Measurements from ENCODE around the gene NSF.
A peak's percentile ranks its signal among the peaks of the same experiment; 100 is the strongest.
"Not testable (repeated sequence)": the region's sequence is repeated elsewhere in the genome, so short reads cannot be mapped to it uniquely, and the experiment has no call there.

Gene NSF

DNA sequence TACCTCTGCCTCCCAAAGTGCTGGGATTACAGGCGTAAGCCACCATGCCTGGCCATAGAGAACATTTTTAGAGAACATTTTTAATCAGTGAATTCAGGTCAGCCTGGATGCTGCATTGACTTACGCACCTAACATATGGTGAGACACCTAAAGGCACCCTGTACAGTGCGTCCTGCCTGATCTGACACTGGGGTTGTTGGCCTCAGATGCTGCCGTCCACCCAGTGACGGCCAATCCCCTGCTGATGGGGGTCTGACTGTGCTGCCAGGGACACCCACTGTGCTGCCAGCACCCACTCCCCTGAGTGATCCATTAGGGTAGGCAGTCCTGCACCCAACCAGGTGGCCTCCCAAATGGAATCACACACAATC, 189.5 kb downstream of the NSF start:
- DNase-seq: no peak

DNA sequence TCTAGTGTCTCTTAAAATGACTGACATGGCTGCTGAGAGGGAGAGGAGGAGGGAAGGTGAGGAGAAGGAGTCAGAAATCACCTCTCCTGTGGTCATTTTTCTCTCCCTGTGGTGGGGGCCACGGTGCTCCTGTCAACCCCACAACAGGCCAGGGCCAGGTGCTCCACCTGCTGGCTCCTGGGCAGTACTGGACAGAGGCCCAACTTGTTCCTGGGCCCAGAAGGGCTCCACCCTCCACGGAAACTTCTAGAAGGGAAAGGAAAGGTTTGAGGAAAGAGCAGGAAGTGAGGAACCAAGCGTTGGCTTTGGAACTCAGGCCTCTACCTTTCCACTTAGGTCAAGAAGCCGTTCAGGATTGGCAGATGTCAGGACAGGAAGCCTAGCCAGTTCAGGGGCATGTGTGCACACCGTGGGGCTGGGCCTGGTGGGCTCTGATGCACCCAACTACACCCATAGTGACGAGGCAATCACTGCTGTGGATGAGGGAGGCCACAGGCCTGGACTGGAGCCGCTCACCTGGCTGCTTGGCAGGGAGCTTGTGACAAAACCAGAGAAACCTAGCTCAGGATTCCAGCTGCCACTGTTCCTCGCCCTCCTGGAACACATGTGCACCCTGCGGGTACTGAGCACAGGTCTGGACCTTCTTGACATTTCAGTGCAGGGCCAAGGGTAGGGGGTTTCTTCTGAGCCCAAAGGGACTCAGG, 191.9 kb downstream of the NSF start:
- no peak for DNase-seq

DNA sequence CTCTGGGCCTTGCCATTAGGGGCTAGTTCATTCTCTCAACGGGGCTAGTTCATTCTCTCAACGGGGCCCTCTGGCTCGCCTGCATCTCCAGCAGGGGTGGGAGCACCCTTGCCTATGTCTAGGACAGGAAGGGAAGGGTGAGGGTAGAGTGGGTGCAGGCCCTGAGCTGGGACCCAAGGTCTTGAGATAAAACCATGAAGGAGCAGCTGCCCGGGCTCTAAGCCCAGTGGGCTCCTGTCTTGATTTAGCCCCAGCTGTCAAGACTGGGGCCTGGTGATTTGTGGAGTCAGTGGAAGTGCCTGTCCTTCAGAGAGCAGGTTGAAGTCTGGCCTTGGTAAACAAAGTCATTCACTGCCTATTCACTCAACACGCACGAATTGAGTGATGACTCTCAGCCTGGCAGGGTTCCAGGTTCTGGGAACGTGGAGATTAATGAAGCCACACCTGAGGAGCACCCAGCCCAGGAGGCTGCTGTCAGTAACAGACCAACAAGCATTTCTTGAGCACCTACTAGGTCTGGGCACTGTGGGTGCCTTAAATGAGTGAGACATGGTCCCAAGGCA, 192.6 kb downstream of the NSF start:
- peak; percentile 10 for DNase-seq

DNA sequence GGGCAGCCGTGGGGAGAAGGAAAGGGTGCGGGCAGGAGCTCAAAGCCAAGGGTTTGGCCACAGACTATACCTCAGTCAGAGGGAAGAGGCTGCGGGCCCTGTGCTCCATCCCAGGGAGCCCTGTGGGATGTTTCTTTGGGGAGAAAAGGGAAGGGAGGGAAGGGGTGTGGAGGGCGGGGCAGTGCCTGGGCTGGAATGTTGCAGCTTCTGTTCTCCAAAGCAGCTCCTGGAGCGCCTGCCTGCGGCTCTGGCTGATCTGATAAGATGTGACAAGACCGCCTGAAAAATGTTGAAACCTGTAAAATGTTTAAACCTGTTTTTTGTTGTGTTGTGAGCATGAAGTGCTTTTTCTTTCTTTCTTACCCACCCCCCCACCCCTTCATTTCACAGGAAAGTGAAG, 195.2 kb downstream of the NSF start:
- no peak for DNase-seq

DNA sequence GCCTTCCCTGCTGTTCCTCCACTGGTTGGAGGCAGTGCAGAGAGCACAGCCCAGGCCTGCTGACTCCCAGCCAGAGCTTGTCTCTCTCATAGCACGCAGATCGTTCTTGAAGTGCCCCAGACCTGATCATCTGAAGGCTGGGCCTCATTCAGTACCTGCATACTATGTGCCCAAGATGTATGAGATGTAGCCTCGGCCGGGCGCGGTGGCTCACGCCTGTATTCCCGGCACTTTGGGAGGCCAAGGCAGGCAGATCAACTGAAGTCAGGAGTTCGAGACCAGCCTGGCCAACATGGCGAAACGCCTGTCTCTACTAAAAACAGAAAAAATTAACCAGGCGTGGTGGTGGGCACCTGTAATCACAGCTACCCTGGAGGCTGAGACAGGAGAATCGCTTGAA, 197.0 kb downstream of the NSF start:
- DNase-seq: no peak

DNA sequence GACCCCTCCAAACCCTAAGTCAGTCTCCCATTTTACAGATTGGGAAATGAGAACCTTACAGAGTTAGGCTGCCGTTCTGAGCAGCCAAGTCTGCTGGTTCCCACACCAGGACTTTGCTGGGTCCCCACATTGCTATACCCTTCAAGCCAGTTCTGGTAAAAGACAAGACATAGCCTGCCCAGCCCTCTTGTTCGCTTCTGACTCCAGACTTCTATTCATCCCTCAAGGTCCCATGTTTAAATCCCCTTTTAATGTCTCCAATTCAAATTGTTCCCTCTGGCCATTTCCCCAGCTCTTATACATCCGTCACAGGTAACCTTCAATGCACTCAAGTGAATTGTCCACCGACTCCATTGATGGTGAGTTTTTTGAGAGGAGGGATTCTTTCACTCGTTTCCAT, 197.8 kb downstream of the NSF start:
- DNase-seq: no peak

DNA sequence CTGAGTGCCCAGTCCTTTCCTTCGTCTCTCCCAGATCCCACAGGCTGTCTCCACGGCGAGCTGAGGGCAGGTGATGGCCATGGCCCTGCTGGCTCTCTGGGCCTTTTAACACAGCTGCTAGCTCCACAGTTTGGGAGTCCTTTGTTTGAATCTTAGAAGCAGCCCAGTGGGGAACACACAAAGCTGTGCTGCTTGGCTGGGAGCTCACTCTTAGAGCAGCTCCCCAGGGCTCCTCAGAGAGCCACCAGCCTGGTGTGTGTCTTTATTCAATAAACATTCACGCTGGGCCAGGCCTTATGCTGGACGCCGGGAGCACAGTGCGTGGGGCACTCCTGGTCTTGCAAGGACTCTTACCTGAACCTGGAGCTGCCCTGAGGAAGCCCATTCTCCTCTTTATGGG, 198.3 kb downstream of the NSF start:
- DNase-seq: no peak

DNA sequence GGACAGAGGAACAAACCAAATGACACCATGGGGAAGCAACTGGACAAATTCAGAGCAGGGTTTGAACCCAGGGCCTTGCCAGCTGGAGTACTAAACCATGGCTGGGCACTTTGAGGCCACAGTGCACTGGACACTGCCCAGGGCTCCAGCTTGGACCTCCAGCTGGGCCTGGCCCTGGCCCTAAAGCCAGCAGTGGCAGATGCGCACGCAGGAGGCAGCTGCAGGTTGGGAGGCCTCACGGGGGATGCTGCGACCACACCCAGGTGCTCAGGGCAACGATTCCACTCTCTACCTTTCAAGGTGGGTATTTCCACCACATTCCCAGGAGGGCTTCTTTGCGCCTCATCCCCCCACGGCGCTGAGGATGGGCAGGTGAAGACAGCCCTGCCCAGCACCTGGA, 199.1 kb downstream of the NSF start:
- no peak for DNase-seq

DNA sequence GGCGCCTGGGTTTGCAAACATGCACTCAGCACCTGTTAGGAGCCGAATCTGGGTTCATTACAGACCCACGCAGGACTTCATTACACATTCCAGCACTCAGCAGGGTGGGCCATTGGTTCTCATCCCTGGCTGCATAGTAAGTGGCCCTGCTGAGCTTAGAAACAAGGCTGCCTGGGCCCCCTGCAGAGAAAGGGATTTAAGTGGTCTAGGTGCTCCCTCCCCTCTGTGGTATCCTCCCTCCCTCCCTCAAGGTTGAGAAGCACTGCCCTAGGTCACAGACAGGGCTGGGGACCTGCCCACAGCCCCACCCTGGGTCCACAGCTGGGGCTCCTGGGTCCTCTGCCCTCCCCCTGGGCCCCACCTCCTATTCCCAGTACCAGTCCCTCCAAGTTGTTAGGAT, 199.7 kb downstream of the NSF start:
- DNase-seq: no peak

DNA sequence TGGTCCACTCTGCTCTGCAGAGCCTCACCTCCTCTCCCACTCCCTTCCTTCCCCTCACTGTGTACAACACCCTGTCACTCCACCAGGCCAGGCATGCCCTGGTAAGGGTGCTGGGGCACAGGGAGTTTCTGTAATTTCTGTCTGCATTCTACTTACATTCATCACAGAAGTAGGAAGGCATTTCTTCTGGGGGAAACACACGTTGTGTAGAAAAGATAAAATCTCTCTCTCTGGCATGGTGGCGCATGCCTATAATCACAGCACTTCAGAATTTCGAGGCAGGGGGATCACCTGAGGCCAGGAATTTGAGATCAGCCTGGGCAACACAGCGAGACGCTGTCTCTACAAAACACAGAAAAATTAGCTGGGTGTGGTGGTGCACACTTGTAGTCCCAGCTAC, 201.1 kb downstream of the NSF start:
- no peak for DNase-seq

DNA sequence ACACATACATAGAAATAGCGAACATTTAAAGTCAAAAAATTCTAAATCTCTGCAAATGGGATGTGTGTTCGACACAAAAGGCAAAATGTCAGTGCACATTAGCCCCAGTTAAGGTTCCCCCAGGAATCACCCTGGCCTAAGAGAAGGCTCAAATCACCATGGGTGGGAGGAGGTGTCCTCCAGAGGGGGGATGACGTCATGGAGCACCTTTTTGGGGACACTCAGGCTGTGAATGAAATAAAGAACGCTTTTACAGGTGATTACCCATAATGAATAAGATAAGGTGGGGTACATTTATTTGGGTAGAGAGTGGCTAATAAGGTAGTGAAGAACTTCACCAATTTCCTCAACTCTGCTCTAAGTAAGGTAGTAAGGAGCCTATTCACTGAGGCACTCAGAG, 201.6 kb downstream of the NSF start:
- DNase-seq: no peak

DNA sequence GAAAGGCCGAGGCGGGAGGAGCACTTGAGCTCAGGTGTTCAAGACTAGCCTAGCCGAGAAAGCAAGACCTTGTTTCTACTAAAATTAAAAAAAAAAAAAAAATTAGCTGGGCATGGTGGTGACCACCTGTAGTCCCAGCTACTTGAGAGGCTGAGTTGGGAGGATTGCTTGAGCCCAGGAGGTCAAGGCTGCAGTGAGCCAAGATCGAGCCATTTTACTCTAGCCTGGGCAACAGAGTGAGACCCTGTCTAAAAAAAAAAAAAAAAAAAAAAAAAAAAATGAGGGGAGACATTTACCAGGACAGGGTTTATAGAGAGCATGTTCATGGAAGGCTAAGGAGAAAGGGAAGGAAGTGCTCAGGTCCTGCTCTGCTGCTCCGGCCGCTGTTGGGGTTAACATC, 202.6 kb downstream of the NSF start:
- not testable (repeated sequence) for DNase-seq

DNA sequence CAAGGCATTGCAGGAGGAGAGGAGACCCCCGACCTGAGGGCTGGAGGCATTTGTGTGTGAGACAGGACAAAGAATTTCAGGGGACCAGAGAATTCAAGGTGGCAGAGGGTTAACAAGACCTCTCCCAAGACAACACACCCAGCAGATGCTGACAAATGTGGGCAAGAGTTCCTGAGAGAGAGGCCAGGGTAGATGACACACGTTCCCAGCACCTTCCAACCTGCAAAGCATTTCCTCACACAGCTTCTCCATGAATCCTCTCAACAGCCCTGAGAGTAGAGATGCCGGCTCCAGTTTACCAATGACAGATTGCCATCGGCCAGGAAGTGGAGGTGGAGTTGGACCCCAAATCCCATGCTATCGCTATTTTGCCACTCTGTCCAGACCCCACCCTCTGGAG, 203.1 kb downstream of the NSF start:
- no peak for DNase-seq

DNA sequence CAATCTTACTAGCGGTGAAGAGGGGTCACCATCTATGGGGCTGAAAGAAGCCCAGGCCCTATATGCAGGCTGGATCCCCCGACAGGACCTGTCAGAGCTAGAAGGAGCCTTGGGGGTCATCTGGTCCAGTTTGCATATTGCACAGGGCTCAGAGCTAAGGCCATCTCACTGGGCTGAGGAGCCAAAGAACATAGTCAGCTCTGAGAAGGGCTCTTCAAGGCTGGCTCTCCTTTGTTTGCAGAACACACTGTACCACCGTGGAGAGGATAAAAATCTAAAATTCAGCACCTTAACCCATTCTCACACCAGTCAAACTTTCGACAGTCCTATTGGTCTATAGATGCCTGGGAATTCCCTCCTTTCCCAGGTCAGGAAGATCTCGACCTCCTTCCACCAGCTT, 203.8 kb downstream of the NSF start:
- no peak for DNase-seq

DNA sequence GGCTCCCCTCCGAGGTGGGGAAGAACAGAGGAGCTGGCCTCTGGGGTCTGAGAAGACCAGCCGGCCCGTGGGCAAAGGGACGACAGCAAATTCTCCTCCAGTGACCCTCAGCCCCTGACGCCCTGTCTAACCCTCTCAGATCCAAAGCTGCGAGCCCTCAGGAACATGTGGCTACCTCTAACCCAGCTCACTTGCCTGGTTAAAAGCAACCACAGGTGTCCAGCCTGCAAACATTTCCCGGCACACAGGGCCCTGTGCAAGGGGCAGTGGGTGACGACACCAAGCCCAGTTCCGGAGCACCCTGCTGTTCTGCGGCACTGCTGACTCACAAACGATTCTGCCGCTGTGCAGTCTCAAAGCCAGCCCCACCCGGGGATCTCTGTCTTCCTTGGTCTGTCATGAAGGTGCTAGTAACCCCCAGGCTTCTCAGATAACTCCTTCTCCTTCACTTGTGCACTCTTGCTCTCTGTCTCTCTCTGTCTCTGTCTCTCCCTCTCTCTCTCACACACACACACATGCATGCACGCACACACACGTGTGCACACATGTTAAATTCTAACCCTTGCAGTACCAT, 205.0 kb downstream of the NSF start:
- DNase-seq: no peak

DNA sequence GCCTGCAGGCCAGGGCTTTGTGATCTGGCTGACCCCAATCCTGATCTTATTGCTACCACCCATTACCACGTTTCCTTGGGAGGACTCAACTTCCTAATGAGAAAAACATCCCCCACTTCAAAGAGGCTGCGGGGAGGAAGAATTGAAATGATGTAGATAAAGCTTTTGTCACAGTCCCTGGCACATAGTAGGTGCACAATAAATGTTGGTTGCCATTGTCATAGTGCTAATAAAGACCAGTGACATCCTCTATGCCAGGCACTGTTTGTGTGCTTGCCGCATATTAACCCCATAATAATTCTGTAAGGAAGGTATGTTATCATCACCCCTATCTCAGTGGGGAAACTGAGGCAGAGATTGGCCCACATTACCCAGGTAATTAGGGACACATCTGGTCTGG, 205.6 kb downstream of the NSF start:
- DNase-seq: no peak

DNA sequence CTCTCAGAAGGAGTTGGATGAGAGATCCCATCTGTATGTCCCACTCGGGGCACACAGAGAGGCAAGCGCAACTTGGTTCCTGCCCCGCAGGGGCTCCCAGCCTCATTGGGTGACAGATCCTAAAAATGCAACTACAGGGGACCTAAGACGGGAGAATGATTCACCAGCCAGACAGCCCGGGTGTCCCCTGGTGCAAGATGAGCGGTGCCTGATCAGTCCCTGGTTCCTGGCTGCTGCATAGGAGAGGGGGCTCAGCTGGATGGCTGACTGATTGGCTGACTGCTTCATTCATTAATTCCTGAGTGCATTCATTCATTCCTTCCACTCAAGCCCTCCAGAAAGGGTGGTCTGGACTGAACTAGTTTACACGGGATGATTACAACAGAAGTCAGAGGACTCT, 206.1 kb downstream of the NSF start:
- DNase-seq: no peak

DNA sequence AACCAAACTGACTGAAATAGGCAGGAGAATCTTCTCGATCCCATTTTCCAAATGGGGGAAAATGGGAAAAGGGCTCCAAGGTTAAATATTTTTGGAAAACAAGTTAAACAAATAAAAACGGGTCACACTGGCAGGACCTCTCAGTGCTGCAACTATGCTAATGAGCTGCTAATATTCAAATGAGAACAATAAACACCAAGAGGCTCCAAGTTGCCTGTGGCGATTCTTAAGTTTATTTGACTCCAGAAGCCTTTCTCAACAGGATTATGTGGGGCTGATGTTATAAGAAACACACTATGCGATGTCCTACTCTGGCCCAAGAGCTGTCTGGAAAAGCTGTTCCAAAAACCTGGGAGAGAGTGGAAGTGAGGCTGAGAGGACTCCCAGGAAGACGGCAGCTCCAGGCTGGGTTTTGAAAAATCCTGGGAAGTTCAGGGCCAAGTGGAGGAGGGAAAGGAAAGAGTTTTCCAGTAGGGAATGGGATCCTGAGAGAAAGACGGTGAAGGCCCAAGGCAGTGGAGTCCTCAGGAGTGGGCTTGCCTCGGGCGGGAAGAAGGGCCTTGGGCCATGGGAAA, 206.6 kb downstream of the NSF start:
- no peak for DNase-seq

DNA sequence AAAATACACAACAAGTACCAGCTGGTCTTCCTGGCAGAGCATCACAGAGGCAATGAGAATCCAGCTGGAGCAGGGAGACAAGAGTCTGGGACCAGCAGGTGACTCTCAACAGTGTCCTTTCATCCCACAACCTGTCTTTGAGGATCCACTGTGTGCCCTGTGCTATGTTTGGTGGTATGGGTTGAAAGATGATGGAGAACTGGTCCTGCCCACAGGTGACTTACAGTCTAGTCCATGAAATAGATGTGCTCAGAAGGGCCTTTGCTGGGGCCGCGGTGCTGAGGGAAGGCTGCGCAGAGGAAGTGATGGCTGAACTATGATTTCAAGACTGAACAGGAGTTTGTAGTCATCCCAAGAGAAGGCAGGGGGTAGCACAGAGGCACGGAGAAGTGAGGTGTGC, 210.1 kb downstream of the NSF start:
- no peak for DNase-seq

DNA sequence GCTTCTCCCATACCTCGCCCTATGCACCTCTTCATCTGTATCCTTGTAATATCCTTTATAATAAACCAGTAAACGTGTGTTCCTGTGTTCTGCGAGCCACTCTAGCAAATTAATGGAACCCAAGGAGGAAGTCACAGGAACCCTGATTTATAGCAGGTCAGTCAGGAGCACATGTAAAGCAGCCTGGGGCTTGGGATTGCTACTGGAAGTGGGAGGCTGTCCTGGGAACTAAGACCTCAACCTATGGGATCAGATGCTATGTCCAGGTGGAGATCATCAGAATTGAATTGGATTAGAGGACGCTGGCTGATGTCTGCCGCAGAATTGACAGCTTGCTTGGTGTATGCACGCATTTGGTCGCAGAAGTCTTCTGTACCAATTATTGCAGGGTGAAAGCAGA, 212.3 kb downstream of the NSF start:
- DNase-seq: no peak

DNA sequence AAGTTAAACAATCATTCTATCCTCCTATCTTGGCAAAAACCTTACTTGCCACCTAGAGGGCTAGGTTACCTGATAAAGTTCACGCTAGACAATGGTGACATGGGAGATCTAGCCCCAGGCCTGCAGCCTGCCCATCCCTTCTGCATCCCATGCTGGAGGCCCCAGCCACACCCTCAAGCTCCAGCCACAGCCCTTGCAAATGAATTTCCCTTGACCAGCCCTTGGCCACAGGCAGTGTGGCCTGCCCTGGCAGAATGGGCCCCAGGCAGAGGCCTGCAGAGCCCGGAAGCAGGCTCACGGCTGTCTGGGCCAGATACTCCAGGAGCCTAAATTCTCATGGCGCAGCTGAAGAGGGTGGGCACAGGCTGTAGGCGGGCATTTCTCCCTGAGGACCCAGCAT, 213.1 kb downstream of the NSF start:
- DNase-seq: no peak

DNA sequence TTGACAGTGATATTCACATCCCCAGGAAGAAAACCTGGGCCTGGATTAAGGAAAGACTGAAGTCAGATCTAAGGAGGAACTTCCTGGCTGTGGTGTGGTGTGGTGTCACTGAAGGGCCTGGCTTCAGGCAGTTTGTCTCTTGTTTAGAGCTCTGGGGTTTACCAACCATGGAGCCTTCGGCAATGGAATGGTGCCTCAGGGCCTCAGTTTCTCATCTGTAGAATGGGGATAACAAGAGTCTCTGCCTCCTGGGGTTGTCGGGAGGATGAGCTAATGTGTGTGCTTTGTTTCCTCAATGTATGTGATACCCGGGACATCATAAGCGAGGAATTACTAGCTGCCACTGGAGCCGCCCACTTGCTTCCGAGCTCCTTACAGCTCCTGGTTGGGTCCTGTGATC, 215.3 kb downstream of the NSF start:
- no peak for DNase-seq
